NCI-H2196 (cell line): Measurements from ENCODE around the gene CYTH1.

ENCODE experiments used
- DNase-seq: peaks from one replicate; lab custom pipeline; 2025; ENCODE audit not compliant: unreplicated experiment; lab: John Stamatoyannopoulos, UW

The CYTH1 gene

DNA sequence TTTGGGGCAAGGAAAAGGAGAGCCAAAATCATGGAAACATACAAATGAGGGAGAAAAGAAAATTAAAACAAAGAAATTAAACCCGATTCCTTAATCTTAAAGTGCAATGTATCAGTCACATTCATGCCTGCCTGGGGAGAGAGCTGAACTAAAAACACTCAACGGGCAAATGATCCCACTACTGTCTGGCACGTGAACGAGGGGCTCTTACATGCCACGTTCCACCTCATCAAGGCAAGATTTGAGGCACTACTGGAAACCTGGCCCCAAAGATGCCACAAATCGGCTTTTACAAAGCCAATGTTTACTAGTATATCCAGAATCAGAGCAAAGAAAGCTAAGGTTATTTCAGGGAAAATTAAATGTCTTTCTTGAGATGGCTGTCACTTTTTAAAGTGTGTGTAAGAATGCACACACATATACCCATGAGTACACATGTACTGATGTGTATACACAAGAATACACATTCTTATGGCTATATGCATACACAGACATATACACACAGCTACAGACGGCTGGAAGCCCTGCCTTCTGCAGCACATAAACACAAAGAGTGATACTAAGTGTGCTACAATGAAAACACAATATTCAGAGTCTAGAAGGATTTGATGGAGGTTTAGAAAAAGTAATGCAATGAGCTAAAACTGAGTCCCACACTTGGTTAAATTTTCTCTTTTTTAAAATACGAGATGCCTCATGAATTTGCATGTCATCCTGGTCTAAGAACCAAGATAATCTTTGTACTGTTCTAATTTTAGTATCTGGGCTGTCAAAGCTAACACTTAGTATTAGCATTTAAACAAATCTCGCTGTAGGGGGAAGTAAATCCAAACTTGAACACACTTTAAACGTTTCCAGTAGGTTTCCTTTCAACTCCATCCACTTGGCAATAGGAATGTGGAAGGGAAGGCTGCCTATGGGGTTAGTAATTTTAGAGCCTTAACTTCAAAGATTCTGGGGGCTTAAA lies 85.8 kb downstream of the CYTH1 start:
- no peak for DNase-seq

DNA sequence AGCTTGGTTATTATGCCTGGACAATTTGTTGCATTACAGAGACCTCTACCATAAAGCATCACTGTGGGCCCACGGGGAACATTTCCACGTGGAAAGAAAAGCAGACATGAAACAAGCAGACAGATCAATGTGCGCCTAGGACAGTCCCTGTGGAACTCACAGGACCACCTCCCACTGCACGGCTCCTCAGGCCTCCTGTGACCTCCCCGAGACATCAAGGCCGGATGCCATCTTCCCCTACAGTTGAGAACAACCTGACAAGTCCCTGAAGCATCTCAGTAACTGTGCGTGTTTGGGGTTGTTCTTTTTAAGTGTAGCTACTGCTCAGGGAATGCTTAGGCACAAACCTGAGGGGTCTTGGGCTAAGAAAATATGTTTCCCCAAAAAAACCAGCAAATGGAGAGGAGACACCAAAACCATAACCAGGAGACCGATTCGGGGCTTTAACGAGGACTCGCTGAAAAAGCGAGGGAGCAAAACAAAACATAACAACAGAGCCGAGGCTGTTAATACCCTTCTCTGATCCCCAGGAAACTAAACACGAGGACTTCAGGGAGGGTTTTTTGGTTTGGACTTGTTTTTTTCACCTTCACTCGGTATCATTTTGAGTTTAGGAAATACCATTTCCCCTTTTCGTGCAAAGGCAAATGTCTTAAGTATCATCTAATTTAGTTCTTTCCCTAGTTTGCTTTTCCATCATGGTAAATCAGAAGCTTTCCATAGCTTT lies 87.1 kb downstream of the CYTH1 start:
- no peak for DNase-seq

DNA sequence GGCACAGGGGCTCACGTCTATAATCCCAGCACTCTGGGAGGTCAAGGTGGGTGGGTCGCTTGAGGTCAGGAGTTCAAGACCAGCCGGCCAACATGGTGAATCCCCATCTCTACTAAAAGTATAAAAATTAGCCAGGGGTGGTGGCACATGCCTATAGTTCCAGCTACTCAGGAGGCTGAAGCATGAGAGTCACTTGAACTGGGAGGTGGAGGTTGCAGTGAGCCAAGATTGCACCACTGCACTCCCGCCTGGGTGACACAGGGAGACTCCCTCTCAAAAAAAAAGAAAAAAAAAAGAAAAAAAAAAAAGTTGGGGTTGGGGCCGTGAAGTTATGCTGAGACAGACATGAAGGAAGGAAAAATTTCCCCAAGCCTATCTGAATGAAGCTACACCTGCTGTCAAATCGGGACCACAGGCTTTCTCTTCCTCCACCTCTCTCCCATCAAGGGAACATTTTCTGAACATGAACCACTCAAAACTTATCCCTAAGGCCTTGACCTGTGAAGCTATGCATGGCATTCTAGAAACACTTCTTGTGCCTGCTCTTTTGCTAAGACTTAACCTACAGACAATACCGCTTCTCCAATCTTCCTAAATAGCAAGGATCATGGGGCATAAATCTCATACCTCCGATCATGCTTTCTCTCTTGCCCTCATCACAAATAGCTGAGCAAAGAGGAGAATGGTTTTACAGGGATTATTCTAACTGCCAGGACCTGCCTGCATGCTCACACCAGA lies 88.6 kb downstream of the CYTH1 start:
- no peak for DNase-seq

DNA sequence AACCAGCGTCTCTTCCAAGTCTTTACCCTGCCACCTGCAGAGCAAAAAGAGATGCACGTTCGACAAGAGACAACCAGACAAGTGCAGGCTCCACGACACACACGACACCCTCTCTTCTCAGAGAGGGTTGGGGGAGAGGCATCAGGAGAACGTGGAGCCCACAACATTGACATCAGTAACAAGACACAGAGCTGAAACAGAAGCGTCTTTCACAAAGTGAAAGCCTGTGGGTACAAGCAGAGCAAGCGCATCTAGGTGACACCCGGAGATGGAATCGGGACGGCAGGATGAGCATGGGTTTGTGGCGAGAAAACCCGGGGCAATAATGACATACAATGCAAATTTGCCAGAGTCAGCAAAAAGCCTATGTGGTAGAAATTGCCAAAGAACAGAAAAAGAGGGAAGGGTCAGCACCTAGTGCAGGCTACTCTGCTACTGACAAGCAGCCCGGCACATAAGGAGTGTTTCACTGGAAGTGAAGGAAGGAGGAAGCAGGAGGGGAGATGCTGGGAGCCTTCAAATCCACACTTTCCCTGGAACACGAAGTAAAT lies 89.5 kb downstream of the CYTH1 start:
- no peak for DNase-seq

DNA sequence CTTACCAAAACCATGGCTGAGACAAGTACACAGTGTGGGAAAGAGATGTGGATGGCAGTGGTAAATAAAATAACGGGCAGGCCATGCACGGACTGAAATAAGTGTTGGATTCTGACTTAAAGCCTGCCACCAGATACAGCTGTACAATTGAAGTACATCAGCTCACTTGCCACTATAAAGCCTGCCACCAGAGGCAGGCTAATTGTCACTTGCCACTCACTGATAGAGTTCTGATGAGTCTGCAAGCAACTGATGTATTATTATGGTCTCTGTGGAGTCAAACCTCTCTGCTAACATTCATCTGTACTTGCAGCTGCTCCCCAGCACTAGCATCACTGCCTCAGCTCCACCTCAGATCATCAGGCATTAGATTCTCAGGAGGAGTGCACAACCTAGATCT lies 93.0 kb downstream of the CYTH1 start:
- DNase-seq = no peak

DNA sequence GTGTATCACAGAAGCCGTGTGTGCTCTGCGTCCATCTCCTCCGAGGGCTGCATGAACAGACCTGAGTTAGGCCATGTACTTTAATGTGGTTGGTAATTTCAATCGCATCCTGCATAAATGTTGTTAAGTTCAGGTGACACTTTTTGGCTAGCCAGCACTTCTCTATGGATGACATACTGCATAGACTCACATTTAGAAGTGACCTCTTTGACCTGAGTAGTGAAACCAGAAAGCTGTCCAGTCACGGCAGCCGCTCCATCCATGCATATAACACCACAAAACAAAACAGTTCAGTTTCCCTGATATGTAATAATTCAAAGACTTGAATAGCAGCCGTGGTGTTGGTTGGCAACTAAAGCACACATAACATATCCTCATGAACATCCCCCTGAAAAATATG lies 94.1 kb downstream of the CYTH1 start:
- DNase-seq = no peak

DNA sequence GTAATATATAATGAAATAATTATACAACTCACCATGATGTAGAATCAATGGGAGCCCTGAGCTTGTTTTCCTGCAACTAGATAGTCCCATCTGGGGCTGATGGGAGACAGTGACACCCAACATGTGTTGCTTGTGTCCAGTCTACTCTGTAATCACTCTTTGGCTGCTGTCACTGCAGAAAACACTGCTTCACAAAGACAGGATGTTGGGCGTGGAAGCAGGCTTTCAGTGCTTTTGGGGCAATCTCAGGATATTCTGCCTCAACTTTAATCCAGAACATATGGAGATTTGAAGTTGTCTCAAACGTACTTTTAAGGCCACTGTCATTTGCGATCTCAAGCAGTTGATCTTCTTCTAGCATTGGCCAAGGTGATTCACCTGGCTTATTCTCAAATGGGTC lies 94.9 kb downstream of the CYTH1 start:
- no peak for DNase-seq

DNA sequence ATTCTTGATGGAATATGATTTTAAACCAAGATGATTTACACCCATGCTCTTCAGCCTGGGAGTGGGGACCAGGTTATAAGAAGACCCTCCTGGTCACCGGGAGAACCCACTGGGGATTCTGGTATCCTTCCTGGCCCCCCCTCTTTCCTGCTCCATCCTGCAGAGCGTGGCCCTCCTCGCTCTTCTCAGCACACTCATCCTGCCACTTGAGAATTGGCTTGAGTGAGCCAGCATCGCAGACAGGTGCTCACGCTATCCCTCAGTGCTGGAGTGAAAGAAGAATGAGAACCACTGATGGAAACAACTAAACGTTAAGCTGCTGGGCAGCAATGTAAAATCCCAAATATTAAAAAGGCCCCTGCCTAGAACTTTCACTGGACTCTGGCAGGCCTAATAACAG lies 98.0 kb downstream of the CYTH1 start:
- no peak for DNase-seq

DNA sequence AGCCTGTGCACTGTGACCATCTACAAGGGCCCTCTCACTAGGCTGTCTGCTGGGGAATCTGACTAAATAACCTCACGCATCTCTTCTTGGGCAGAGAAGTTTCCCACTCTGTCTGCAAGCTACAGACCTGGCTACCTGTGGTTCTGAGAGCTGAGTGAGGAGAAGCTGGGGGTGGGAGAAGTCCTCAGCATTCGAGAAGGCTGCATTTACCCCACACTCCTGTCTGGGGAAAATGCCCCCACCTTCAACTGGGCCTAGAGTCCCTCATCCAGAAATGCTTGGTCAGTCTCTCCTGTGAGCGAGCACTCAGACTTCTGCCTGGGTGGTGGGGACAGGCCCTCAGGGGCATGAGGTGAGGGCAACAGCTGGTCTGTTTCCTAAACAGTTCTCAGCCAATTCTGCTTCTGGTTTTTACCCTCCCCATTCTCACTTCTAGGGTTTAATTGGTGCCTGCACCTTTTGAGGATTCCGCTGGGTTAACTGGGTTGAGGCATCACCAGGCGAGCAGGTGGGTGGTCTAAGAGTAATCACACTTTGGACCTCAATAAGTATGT lies 98.6 kb downstream of the CYTH1 start:
- no peak for DNase-seq

DNA sequence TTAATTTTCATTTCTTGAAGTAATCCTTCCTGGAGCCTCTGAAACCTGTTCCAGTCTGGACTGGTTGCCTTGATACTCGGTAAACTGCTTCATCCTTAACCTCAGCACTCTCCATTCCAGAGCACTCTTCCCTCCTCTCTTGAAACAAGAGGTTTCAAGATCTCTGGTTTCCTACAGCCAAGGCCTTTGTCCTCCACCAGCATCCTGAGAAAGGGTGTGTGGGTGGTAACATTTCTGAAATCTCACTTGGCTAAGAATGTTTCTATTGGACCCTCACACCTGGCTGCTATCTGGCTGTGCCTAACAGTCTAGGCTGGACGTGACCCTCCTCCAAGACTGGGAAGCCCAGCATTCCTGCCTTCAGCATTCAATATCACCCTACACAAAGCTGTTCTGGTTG lies 99.7 kb downstream of the CYTH1 start:
- DNase-seq = no peak

DNA sequence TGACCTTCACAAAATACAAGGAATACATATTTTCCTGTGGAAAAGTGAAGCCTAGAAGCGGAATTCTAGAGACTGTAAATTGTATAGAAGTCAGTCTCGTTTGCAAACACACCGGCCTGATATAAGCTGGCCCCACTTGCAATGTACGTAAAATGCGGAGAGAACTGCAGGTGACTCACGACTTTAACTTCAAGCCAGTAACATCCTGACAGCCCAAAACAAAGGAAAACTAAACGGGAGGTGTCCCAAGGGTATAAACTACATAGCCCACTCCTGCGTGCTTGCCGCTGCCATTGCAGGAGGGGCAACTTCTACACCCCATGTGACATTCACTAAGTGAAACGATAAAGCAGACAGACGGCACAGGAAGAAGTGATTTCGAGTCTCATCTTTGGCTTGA lies 101.6 kb downstream of the CYTH1 start:
- no peak for DNase-seq

DNA sequence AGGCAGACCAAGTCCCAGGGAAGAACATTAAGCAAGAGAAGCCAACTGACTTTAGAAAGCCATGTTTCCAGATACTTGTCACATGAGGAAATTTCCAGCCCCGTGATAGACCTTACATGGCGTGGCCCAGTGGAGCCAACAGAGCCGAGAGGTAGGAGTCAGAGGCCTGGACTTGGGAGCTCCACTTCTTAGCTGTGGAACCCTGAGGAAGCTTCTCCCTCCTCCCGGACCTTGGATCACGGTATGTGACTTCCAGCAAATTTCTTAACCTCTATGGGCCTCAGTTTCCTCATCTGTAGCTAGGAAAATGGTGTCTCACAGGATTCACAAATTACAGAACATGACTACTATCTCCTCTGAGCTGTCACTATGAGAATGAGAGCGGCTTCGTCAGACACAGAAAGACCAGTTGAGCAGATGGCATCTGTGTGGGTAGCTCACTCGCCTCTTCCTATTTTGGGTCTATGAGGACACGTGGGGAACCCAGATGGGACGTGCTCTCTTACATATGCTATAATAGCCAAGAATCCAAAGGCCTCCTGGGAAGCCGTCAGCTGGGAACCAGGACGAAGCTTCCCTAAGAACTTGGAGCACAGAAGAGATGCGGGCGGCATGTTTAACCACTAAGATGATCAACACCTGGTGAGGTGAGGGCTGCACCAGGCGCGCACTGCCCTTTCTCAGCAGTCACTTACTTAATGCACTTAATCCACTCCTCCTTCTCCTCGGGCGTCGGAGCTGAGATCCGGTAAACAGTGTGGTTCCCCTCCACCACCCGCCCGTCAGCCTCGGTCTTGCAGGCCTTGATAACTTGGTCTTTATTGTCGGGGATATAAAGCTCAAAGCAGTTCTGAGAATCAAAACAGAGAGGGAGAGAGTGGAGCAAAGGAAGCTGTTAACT lies 102.3 kb downstream of the CYTH1 start:
- DNase-seq = no peak

DNA sequence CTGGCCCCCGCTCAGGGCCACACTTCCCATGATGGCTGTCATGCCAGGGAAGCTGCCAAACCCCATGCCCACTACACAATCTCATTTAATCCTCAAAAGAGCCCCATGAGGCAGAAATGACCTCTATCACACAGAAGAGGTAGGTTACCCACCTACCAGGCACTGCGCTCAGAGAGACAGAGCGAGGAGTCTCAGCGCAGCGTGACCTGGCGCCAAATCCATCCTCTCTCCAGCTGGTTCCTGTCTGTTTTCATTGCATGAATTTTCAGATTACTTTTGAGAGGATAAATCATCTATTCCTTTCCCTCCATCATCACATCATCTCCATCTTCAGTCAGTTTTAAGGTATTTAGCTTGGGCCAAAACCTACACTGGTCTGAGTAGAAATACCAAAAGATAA lies 103.4 kb downstream of the CYTH1 start:
- no peak for DNase-seq

DNA sequence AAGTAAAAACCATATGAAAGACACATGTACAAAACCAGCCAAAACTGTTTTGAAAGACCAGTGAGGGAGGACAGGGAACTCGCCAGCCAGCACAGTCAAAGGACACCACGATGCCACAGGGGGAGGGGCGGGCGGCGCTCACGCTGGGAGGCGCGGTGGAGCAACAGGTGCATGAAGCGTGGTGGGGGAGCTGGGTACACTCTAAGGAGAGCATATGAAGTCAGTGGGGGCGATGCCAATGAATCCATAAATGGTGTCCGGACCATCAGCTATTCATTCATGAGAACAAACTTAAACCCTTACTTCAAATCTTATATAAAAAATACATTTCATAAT lies 103.9 kb downstream of the CYTH1 start:
- no peak for DNase-seq

DNA sequence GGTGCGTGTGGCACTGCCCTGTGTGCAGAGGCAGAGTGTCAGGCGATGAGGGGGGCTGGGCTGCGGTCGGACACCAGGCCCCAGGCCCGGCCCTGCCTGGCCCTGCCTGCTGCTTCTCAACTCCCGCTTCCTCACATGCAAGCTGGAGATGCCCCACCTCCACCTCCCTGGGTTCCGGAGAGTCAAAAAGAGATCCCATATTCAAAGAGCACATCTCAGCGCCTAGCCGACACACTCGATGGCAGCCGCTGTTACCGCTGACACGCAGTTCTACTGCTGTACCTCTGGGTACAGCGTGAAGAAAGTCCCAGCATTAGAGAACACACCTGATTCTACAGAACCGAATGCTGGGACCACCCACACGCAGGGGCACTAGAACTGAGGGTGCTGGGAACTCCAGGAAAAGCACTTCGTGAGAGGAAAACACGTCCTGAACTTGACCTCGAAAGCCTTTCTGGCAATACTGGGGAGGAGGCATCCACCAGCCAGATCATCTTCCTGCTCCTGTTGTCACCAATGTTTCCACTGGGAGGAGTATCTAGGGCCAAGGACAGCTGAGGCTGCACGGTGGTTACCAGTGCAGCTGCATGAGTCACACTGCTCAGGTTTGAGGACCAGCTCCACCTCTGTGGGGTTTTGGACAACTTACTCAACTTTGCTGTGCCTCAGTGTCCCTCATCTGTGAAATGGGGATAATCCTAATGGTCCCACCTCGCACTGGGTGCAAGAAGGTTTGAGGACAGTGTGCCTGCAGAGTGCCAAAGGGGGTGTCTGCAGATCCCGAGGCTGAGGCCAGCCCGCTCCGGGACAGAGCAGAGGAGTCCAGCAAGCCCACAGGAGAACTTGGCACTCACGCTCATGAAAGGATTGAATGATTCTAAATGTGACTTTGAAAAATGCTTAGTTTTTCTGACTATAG lies 104.5 kb downstream of the CYTH1 start:
- no peak for DNase-seq

DNA sequence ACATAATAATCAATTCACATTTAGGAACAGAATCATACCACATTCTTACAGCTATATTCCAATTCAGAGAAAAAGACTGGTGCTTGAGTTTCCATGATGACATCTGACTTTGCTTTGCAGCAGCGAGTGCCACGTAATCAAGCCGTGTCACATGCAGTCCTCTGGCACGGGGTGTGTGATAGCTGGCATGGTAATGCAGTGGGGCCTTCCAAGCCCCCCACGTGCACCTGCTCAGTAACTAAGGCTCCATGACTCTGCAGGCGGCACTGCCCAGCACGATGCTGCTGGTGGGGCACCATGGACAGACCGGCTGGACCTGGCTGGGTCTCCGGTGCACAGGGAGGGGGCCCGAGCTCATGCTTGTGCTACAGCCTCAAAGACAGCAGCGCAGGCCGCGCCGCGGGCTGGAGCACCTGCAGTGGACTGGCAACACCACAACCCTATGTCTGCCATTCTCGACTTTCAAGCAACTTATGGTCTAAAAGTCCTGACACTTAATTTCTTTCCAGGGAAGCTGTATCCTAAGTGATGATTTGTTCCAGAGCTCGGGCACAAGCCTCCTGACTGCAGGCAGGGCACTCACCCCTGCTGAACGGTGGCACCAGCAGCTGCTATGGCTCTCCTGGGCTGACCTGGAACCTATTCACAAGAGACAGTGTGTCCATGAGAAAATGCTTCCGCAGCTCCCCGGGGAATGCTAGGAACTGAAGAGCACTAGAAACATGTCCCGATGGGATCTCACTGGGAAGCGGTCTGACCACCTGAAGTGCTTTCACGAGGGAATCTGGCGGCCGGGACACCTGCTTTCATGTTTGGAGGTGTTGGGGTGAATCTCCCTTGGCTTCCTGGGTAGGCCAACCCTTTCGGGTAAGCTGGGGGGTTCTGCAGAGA lies 105.4 kb downstream of the CYTH1 start:
- no peak for DNase-seq

DNA sequence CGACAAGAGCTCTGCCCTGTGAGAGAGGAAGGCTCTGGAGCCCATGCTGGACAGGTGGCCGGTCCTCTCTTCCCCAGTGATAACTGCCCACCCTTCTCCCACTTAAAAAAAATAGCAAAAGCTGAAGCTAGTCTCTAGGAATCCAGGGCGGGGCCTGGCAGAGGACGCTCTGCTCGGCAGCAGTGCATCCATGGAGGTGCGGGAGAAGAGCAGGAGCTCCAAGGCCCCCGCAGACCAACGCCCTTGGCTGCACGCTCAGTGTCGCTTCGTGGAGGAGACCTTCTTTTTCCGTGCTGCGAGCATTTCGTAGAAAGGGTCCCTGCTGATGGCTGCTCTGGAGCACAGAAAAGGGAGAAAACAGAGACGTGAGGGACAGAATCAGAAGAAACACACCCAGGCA lies 106.2 kb downstream of the CYTH1 start:
- no peak for DNase-seq

DNA sequence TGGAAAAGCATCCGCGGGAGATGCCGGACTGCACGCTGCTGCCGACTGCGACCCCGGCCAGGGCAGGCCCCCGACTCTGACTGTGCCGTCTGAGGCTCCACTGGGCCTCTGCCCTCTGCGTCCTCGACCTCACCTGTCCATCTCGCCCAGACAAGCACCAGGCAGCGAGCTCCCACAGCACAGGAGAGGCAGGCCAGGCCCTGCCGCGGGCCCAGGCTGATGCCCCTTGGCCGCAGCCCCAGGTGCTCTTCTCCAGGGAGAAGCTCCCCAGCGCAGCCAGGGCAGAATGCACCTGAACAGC lies 106.8 kb downstream of the CYTH1 start:
- DNase-seq = no peak
